Dendritic cell treated with granulocyte-macrophage colony-stimulating factor and Interleukin-4, amounts not matched to agents 40 ng/mL and 50 ng/mL, for 4 days (primary cell): ENCODE data around the gene AHRR.
A peak's percentile ranks its signal among the peaks of the same experiment; 100 is the strongest.

Source experiments
- H3K27ac Mint-ChIP-seq: one replicate; pipeline ENCODE4 v1.8.0; 2022; ENCODE audit warnings: mild to moderate bottlenecking, mixed read lengths
- H3K27me3 Mint-ChIP-seq: one replicate; pipeline ENCODE4 v1.8.0; 2022; ENCODE audit warnings: mild to moderate bottlenecking, mixed read lengths
- H3K36me3 Mint-ChIP-seq: one replicate; pipeline ENCODE4 v1.8.0; 2022; ENCODE audit warnings: low read depth, mixed read lengths
- H3K4me1 Mint-ChIP-seq: one replicate; pipeline ENCODE4 v1.8.0; 2022; ENCODE audit warnings: low read depth, mixed read lengths
- H3K4me3 Mint-ChIP-seq: one replicate; pipeline ENCODE4 v1.8.0; 2022; ENCODE audit warnings: mild to moderate bottlenecking, moderate library complexity, mixed read lengths
- H3K9me3 Mint-ChIP-seq: one replicate; pipeline ENCODE4 v1.8.0; 2022; ENCODE audit warnings: mixed read lengths
- intact Hi-C: fragments of 100-400 bp; cut with micrococcal nuclease; formaldehyde crosslinking; loops from one replicate; pipeline ENCODE4 v1.15.0; 2022

The AHRR gene

DNA sequence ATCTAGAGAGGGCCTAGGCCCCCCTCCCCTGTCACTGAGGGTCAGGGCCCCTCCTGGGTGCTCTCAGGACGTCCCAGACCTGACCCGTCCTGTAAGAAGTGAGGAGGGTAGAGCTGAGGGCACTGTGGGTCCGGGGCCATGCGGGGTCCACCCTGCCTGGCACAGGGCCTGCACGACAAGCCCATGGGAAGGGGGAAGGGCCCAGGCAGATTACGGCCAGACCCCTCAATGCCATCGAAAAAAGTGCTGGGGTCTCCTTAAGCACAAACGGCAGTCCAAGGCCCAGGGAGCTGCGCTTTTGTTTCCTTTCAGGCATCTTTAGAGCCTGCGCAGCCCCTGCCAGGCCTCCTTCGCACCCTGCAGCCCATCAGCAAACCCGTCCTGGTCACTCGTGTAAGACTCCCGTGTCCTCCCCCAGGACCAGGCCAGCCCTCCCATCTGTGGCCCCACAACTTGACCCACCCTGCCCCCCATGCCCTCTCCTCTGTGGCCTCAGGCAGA, 117.0 kb downstream of the AHRR start:
- Mint-ChIP-seq H3K4me1 (peaks cover 52% of the 10 kb centered on the region), H3K27me3 (no peaks in the 10 kb centered on the region), H3K9me3 (no peaks in the 10 kb centered on the region), H3K27ac (no peak overlapping the region), H3K4me3 (no peak overlapping the region), H3K36me3 (peaks cover 55% of the 10 kb centered on the region)
- intact Hi-C loops = no loop called here

DNA sequence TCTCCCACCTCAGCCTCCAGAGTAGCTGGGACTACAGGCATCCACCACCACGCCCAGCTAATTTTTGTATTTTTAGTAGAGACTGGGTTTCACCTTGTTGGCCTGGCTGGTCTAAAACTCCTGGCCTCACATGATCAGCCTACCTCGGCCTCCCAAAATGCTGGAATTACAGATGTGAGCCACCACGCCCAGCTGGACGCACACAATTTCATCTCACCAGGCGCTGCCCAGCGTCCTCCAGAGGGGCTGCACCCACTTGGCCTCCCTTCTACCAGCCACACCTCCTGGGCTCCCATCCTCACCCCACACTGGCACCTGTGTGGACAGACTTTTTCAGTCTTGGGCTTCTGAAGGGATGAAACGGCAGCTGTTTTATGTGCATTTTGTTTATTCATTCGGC, 117.7 kb downstream of the AHRR start:
- H3K27me3 Mint-ChIP-seq = no peaks in the 10 kb centered on the region
- H3K36me3 Mint-ChIP-seq = peaks cover 51% of the 10 kb centered on the region
- intact Hi-C loops = no loop called here
- H3K4me1 Mint-ChIP-seq = peaks cover 59% of the 10 kb centered on the region
- H3K27ac Mint-ChIP-seq = no peak overlapping the region
- H3K9me3 Mint-ChIP-seq = no peaks in the 10 kb centered on the region
- no peak overlapping the region for H3K4me3 Mint-ChIP-seq

DNA sequence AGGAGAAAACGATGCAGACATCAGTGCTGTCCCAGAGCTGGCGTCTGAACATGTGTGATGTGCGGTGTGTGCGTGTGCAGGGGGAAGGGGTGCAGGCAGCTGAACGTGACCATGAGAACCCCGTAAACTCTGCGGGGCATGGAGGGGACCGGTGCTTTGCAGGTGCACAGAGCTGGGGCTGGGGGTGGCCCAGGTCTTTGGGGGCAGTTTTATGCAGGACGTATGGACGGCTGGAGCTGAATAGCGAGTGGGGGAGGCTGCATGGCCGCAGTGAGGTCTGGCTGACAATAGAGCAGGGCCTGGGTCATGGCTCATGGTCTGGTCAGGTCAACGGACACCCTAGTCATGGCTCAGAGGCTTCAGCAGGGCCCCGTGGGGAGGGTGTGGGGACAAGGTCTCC, 118.1 kb downstream of the AHRR start:
- intact Hi-C loops = no loop called here
- Mint-ChIP-seq H3K27ac (no peak overlapping the region), H3K4me3 (no peak overlapping the region), H3K9me3 (no peaks in the 10 kb centered on the region), H3K4me1 (peaks cover 63% of the 10 kb centered on the region), H3K27me3 (no peaks in the 10 kb centered on the region), H3K36me3 (peaks cover 51% of the 10 kb centered on the region)

DNA sequence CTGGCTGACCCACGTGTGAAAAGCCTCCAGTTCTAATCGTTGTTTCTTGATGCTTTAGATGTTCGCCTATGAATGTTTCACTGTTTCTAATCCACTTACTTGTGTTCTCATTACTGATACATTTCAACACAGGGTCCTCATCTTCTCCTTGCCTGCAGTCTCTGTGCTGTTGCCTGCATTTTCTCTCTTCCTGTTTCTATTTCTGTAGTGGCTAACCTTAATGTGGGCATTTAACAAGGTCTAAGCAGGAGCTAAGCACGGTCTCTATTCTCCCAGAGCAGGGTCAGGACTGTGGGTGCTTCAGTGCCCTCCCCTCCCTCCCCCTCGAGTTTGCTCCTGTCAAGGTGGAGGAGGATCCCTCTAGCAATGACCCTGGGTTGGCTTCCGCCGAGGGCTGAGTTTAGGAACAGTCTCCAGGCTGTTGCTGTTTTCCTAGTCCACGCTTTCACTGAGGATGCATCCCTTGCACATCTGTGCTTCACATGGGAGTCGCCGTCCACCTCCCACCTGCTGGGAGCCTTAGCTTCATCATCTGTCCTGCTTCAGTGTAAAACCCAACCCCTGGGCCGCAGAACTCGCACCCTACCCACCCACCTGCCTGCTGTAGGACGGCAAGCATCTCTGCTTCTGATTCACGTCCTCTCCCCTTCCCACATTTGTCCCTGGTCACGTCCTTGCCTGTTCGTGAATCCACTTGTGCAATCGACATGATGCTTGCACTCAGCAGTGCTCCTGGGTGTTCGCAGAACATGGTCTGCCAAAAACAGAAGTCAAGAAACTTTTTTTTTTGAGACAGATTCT, 119.1 kb downstream of the AHRR start:
- intact Hi-C loops = no loop called here
- peaks cover 51% of the 10 kb centered on the region for H3K36me3 Mint-ChIP-seq
- H3K27ac Mint-ChIP-seq = peak overlapping the region; percentile 69
- peak overlapping the region; percentile 51 for H3K4me3 Mint-ChIP-seq
- H3K27me3 Mint-ChIP-seq = no peaks in the 10 kb centered on the region
- H3K9me3 Mint-ChIP-seq = no peaks in the 10 kb centered on the region
- H3K4me1 Mint-ChIP-seq = peaks cover 63% of the 10 kb centered on the region

DNA sequence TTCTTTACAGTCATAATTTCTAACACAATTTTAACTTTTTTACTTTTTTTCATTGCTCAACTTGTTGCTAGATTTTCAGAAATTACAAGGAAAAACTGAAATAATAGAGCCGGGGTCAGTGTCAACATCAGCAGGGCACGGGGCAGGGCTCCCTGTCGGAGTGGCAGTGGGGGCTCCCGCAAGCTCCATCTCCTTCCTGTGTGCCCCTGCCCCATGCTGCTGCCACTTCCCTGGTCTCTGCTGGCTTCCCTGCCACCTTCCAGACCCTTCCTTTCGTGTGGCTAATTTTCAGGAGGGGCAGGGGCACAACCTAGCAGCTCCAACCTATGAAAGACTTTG, 120.5 kb downstream of the AHRR start:
- H3K27me3 Mint-ChIP-seq = no peaks in the 10 kb centered on the region
- H3K27ac Mint-ChIP-seq = peak overlapping the region; percentile 90
- peaks cover 51% of the 10 kb centered on the region for H3K36me3 Mint-ChIP-seq
- H3K4me3 Mint-ChIP-seq = peak overlapping the region; percentile 88
- no peaks in the 10 kb centered on the region for H3K9me3 Mint-ChIP-seq
- intact Hi-C loops = no loop called here
- H3K4me1 Mint-ChIP-seq = peaks cover 75% of the 10 kb centered on the region

DNA sequence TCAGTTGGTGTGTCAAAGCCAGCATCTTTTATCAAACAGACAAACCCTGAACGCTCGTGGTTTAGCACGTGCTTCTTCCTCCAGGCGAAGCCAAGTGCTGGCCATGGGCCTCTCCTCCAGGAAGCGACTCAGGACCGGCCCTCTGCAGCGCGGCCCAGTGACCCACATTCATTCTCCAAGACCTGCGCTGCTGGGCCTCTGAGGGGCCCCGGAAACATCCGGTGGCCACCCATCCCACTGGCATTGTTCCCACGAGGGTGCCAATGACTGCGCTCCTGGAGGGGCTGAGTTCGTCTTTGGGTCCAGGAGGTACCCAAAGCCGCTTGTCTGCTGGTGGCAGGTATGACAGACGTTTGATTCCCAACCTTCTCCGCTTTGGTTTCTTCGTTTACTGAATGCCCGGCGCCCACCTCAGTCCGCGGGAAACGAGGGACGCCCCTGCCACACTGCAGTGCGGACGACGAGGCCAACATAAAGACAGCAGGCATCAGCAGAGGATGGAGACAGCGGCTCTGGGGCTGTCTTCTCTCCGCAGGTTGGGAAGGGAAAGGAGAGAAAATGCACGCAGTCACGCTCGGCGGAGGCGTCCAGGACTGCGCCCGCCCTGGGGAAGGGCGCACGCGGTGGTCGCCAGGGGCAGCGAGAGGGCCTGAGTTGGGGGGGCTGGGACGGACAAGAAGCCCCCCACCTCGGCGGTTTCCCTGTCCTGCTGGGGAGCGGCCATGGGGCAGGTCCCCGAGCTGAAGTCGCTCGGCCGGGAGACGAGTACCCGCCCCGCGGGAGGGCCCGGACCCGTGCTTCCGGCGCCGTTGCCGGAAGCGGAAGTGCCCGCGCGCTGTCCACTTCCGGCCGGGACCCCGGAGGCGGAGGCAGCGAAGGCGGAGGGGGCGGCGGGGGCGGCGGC, 121.1 kb downstream of the AHRR start, which contains the start of gene EXOC3:
TSS of gene EXOC3 (plus strand) at position 842 of the 904 bp plus-strand sequence. CDS start 3,030 bp downstream, outside the sequence.
- intact Hi-C loops = no loop called here
- H3K4me1 Mint-ChIP-seq = peaks cover 79% of the 10 kb centered on the region
- H3K27me3 Mint-ChIP-seq = no peaks in the 10 kb centered on the region
- H3K9me3 Mint-ChIP-seq = no peaks in the 10 kb centered on the region
- H3K36me3 Mint-ChIP-seq = peaks cover 51% of the 10 kb centered on the region
- peak within 1 kb of the TSS; percentile 88 for H3K4me3 Mint-ChIP-seq
- H3K27ac Mint-ChIP-seq = peak within 1 kb of the TSS; percentile 90

DNA sequence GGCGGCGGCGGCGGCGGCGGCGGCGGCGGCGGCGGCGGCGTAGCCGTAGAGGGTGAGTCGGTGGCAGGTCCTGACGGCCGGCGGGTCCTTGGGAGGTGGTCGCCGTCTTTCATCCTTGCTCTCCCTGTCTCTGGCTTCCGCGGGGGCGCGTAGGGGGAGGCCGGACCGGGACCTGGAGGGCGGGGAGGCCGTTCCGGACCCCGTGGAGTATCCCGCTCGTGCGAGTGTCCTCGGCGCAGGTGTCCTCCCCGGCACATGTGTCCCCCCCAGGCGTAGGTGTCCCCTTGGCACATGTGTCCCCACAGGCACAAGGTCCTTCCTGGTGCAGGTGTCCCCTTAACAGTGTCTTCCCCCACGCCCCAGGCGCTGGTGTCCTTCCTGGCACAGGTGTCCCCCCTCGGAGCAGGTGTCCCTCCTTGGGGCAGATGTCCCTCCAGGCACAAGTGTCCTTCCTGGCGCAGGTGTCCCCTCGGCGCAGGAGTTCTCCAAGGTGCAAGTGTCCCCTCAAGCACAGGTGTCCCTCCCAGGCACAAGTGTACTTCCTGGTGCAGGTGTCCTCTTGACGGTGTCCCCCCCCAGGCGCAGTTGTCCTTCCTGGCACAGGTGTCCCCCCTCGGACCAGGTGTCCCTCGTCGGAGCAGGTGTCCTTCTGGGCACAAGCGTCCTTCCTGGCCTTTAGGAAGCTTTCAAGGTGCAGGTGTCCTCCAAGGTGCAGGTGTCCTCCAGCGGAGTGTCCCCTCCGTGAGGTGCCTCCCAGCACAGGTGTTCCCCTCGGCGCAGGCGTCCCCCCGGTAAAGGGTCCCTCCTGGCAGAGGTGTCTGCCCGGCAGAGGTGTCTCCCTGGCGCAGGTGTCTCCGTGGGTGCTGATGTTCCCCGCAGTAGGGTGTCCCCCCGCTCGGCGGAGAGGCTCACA, 122.0 kb downstream of the AHRR start:
- Mint-ChIP-seq H3K4me3 (peak overlapping the region; percentile 88), H3K4me1 (peaks cover 88% of the 10 kb centered on the region), H3K27me3 (no peaks in the 10 kb centered on the region), H3K36me3 (peaks cover 57% of the 10 kb centered on the region), H3K9me3 (no peaks in the 10 kb centered on the region), H3K27ac (peak overlapping the region; percentile 90)
- intact Hi-C loops = no loop called here

DNA sequence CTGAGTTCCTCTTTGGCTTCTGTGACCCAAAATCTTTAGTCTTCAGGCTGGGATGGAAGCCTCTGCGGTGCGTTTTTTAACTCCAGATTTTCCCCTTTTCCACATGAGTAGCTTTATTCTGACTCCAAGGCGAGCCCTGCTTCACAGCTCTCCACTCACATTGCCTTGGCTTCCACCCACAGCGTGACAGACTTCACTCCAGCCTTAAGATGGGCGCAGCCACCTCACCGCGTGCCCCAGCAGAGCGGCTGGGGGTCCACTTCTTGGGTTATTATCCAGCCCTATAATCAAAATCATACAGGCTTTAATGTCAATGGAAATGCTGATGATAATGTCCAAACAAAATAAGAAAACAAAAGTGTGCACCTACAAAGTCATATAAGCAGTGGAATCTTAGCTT, 122.7 kb downstream of the AHRR start:
- intact Hi-C loops = no loop called here
- Mint-ChIP-seq H3K36me3 (peaks cover 65% of the 10 kb centered on the region), H3K27ac (peak overlapping the region; percentile 90), H3K27me3 (no peaks in the 10 kb centered on the region), H3K4me1 (peaks cover 88% of the 10 kb centered on the region), H3K9me3 (no peaks in the 10 kb centered on the region), H3K4me3 (peak overlapping the region; percentile 88)

DNA sequence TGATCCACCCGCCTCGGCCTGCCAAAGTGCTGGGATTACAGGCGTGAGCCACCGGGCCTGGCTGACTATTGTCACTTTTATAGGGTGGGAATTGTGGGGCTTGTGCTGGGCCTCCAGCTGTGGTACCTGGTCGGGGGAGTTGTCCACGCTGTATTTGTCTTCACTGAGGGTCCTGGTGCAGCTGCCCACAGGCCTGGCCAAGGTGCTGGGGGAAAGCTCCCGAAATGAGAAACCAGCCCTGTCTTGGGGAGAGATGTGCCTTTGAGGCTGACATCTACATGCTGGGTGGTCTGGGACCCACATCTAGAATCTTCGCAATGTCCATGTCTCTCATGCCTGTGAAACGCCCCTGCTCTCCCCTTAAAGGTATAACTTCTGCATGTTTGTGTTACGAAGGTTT, 124.1 kb downstream of the AHRR start:
- no peaks in the 10 kb centered on the region for H3K27me3 Mint-ChIP-seq
- H3K4me1 Mint-ChIP-seq = peaks cover 78% of the 10 kb centered on the region
- peaks cover 78% of the 10 kb centered on the region for H3K36me3 Mint-ChIP-seq
- H3K27ac Mint-ChIP-seq = no peak overlapping the region
- no peak overlapping the region for H3K4me3 Mint-ChIP-seq
- intact Hi-C loops = loop anchor here (5.0 kb wide), 1 partner anchor 167 kb away; the partner anchor contains the start of gene CEP72
- H3K9me3 Mint-ChIP-seq = no peaks in the 10 kb centered on the region

DNA sequence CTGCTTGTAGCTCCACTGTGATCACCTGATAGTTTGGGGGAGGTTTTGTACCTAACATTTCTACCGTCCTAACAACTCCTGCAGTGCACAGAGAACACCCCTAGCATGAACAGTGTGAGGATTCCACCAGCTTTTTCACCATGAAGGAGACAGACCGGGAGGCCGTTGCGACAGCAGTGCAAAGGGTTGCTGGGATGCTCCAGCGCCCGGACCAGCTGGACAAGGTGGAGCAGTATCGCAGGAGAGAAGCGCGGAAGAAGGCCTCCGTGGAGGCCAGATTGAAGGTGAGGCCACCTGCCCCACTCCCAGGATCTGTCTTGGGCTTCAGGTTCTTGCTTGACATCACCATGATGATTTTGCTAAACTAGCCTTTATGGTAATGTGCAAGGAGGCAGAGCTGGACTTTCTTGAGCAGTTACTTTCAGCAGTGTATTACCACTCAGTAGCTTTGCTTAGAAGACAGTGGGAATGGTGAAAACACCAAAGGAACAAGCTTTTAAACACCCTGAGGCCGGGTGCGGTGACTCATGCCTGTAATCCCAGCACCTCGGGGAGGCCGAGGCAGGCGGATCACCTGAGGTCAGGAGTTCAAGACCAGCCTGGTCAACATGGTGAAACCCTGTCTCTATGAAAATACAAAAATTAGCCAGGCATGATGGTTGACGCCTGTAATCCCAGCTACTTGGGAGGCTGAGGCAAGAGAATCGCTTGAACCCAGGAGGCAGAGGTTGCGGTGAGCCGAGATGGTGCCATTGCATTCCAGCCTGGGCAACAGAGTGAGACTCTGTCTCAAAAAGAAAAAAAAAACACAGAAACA, 124.8 kb downstream of the AHRR start:
- H3K4me1 Mint-ChIP-seq = peaks cover 72% of the 10 kb centered on the region
- no peak overlapping the region for H3K4me3 Mint-ChIP-seq
- intact Hi-C loops = loop anchor here (5.0 kb wide), 1 partner anchor 166 kb away; the partner anchor contains the start of gene CEP72
- H3K27ac Mint-ChIP-seq = peak overlapping the region; percentile 34
- H3K27me3 Mint-ChIP-seq = no peaks in the 10 kb centered on the region
- peaks cover 85% of the 10 kb centered on the region for H3K36me3 Mint-ChIP-seq
- peaks cover 3% of the 10 kb centered on the region for H3K9me3 Mint-ChIP-seq

DNA sequence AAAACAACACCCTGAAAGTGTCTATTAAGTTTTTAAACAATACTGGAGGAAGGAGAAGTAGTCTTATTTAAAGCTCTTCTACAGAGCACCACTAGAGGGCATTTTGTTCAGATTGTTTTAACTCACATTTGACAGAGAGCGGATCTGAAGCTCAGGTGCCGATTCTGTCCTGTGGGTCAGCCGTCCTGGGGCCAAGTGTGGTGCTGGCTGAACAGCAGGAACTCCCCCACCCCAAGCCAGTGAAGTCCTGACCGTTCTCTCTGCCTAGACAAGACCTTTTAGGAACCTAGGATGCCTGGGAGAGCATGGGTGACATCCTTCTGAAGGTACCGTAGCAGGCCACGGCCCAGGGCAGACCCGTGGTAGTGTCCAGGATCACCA, 125.4 kb downstream of the AHRR start:
- H3K36me3 Mint-ChIP-seq = peaks cover 91% of the 10 kb centered on the region
- intact Hi-C loops = loop anchor here (5.0 kb wide), 1 partner anchor 165 kb away; the partner anchor contains the start of gene CEP72
- H3K27ac Mint-ChIP-seq = peak overlapping the region; percentile 34
- peaks cover 9% of the 10 kb centered on the region for H3K9me3 Mint-ChIP-seq
- no peaks in the 10 kb centered on the region for H3K27me3 Mint-ChIP-seq
- peaks cover 67% of the 10 kb centered on the region for H3K4me1 Mint-ChIP-seq
- H3K4me3 Mint-ChIP-seq = no peak overlapping the region

DNA sequence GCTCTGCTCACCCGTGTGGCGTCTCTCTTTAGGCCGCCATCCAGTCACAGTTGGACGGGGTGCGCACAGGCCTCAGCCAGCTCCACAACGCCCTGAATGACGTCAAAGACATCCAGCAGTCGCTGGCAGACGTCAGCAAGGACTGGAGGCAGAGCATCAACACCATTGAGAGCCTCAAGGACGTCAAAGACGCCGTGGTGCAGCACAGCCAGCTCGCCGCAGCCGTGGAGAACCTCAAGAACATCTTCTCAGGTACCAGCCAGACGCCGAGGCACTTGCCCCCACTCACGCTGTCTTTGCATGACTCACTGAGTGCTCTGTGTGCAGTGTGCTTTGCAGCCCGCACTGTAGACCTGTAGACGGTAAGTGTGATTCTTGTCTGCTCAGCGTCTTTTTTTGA, 126.0 kb downstream of the AHRR start:
- H3K36me3 Mint-ChIP-seq = peaks cover 96% of the 10 kb centered on the region
- intact Hi-C loops = loop anchor here (5.0 kb wide), 1 partner anchor 165 kb away; the partner anchor contains the start of gene CEP72
- peaks cover 60% of the 10 kb centered on the region for H3K4me1 Mint-ChIP-seq
- peak overlapping the region; percentile 61 for H3K27ac Mint-ChIP-seq
- peaks cover 15% of the 10 kb centered on the region for H3K9me3 Mint-ChIP-seq
- H3K27me3 Mint-ChIP-seq = no peaks in the 10 kb centered on the region
- no peak overlapping the region for H3K4me3 Mint-ChIP-seq
